Cardiac muscle cell (in vitro differentiated cells and primary cell): ENCODE results near the gene ARNT2. TPM values are rescaled to one million over a fixed set of nuclear protein-coding genes. Genes with fewer than 3 reads are reported as not detected.

Source experiments
- DNase-seq, 2 donors: peaks; one replicate each; pipeline versions ENCODE4 v3.0.0 to v3.0.0-alpha.2; 2010 to 2017; ENCODE audit warnings: low read depth in 1 of 2, low spot score in 1 of 2
- H3K27ac ChIP-seq: fragments of 200-600 bp; sonication (generic); 2 replicates; pipeline ENCODE4 v1.5.1; 2016
- H3K27me3 ChIP-seq: fragments of 200-600 bp; sonication (generic); 2 replicates; pipeline ENCODE4 v1.6.0; 2016; ENCODE audit warnings: control low read depth
- H3K36me3 ChIP-seq: fragments of 200-600 bp; sonication (generic); 2 replicates; pipeline ENCODE4 v1.5.1; 2016; ENCODE audit warnings: control low read depth
- H3K4me1 ChIP-seq: fragments of 200-600 bp; sonication (generic); 2 replicates; pipeline ENCODE4 v1.8.1; 2017; ENCODE audit warnings: low read depth, mild to moderate bottlenecking, mixed run types
- H3K4me3 ChIP-seq: fragments of 200-600 bp; sonication (generic); 2 replicates; pipeline ENCODE4 v1.5.1; 2016; ENCODE audit warnings: mild to moderate bottlenecking
- H3K9me3 ChIP-seq: fragments of 200-600 bp; sonication (generic); 2 replicates; pipeline ENCODE4 v1.5.1; 2017; ENCODE audit warnings: low read depth, mild to moderate bottlenecking, control low read depth
- polyA plus RNA-seq: library from polyadenylated mRNA; unstranded; fragments of >200 nt; fragmentation: Nextera tagmentation; extraction: Ambion mirVana; gene quantifications from 2 replicates; pipeline ENCODE4 v1.2.1, GENCODE V29; 2016
- total RNA-seq: library from RNA; depleted of rRNA; stranded (reverse); fragments of >200 nt; gene quantifications from 2 replicates; pipeline ENCODE4 v1.2.3, GENCODE V29; 2016
- TF ChIP-seq, protein P1 (sequence below): IDR thresholded peaks from 2 replicates; pipeline ENCODE4 v1.5.1; 2012; ENCODE audit warnings: low read depth, mild to moderate bottlenecking, low read length

Gene ARNT2
- total and polyA plus RNA-seq, 2 experiments from 2014 or later, result 3.8 to 4.4 TPM

DNA sequence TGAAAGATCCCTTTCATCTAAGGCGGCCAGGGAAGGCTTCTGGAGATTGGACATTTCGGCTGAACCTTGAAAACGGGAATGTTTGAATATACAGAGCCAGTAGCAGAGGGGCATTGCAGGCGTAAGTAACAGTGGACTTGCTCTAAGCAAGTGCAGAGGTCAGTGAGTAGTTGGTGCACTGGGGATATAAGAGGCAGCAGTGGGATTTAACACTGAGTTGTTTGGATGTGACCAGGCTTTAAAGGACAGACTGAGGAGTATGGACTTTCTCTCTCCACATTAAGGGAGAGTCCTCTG is 1.3 kb downstream of the ARNT2 start:
- H3K9me3 ChIP-seq, result no peaks in the 10 kb centered on the region
- no peaks in the 10 kb centered on the region for H3K4me1 ChIP-seq
- H3K27me3 ChIP-seq, result peaks cover 57% of the 10 kb centered on the region
- H3K36me3 ChIP-seq, result no peaks in the 10 kb centered on the region
- H3K4me3 ChIP-seq, result no peak overlapping the region
- no peak for DNase-seq
- TF ChIP-seq, protein P1, sequence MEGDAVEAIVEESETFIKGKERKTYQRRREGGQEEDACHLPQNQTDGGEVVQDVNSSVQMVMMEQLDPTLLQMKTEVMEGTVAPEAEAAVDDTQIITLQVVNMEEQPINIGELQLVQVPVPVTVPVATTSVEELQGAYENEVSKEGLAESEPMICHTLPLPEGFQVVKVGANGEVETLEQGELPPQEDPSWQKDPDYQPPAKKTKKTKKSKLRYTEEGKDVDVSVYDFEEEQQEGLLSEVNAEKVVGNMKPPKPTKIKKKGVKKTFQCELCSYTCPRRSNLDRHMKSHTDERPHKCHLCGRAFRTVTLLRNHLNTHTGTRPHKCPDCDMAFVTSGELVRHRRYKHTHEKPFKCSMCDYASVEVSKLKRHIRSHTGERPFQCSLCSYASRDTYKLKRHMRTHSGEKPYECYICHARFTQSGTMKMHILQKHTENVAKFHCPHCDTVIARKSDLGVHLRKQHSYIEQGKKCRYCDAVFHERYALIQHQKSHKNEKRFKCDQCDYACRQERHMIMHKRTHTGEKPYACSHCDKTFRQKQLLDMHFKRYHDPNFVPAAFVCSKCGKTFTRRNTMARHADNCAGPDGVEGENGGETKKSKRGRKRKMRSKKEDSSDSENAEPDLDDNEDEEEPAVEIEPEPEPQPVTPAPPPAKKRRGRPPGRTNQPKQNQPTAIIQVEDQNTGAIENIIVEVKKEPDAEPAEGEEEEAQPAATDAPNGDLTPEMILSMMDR, result no peak
- no peak overlapping the region for H3K27ac ChIP-seq

DNA sequence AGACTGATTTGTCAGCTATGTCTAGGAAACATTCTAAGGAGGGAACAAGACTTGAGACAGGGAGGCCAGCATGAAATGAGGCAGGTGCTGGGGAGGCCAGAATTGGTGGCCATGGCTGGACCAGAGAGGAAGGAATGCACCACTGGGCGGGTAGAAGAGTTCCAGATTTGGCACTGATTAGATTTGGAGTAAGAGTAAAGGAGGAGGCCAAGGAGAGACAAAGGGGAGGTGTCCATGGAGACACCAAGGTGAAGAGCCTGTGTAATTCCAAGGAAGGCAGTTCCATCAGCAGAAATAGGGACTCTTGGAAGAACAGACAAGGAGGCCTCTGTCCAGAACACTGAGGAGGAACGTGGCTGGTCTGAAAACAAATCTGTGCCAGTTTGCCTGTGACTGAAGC is 1.8 kb downstream of the ARNT2 start:
- Histone ChIP-seq H3K4me3 (no peak overlapping the region), H3K36me3 (no peaks in the 10 kb centered on the region), H3K4me1 (no peaks in the 10 kb centered on the region), H3K9me3 (no peaks in the 10 kb centered on the region), H3K27me3 (peaks cover 57% of the 10 kb centered on the region), H3K27ac (no peak overlapping the region)
- DNase-seq, result no peak
- TF ChIP-seq, protein P1, result no peak

- TF ChIP-seq, protein P1, result no peak
- DNase-seq, result no peak
Observed at GRCh38 chr15:80411788-80412288, 7.7 kb downstream of the ARNT2 start.

DNA sequence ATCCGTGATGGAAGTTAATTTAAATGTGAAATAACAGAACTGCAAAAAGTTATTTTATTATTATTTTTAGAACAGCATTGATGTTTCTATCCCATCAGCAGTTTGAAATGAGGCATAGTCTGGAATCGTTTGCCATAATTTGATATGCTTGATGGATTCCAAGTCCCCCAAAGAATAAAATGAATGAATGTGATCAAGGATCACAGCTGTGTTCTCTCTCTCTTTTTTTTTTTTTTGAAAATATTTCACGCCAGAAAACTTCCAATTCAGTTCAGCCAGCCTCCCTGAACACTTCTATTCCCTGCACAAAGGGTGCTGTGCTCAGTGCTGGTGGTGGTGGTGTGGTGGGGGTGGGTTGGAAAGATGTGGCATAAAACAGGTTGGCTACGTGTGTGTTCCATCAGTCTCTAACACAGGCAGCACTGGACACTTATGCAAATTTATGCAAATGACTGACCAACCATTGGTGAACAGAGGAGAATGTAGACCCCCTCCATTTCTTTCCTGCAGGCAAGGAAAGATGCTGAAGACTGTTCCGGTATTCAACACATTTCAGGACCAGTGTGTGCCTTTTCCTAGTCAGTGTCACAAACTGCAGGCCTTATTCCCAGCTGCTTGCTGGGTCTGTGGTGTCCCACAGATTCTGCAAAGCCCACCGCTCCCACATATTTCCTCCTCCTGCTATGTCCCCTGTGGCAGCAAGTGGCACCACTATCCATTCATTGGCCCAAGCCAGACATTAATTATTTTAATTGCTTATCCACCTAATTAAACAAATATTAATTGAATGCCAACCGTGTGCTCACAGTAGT is 10.6 kb downstream of the ARNT2 start:
- Histone ChIP-seq H3K4me3 (no peak overlapping the region), H3K9me3 (no peaks in the 10 kb centered on the region), H3K27ac (no peak overlapping the region), H3K4me1 (peaks cover 5% of the 10 kb centered on the region), H3K36me3 (no peaks in the 10 kb centered on the region), H3K27me3 (no peaks in the 10 kb centered on the region)
- DNase-seq, result no peak
- TF ChIP-seq, protein P1, result no peak

More at GRCh38 chr15:80411788-80412288, 7.7 kb downstream of the ARNT2 start:
- Histone ChIP-seq H3K27me3 (peaks cover 11% of the 10 kb centered on the region), H3K4me1 (peaks cover 5% of the 10 kb centered on the region), H3K4me3 (no peak overlapping the region), H3K27ac (no peak overlapping the region), H3K9me3 (no peaks in the 10 kb centered on the region), H3K36me3 (no peaks in the 10 kb centered on the region)

GRCh38 chr15:80415358-80415670 is 11.1 kb downstream of the ARNT2 start:
- H3K27me3 ChIP-seq, result no peaks in the 10 kb centered on the region
- H3K36me3 ChIP-seq, result no peaks in the 10 kb centered on the region
- TF ChIP-seq, protein P1, result no peak
- no peak overlapping the region for H3K4me3 ChIP-seq
- H3K4me1 ChIP-seq, result peaks cover 5% of the 10 kb centered on the region
- no peak for DNase-seq
- H3K9me3 ChIP-seq, result no peaks in the 10 kb centered on the region
- no peak overlapping the region for H3K27ac ChIP-seq
